ENCODE measurements around the gene PRKAG2.

- TF ChIP-seq CTCF (IDR thresholded peaks at IDR 0.05; ENCODE audit: low read depth, low read length): no peak
- no peak for TF ChIP-seq EZH2phosphoT487 (IDR thresholded peaks at IDR 0.05; ENCODE audit: low read depth)
These were observed 170.4 kb downstream of the PRKAG2 start for GRCh38 chr7:151706277-151707104.
